A673 (cell line): Measurements from ENCODE around the gene TMEM63A. TPM values are rescaled to one million over a fixed set of nuclear protein-coding genes. Genes with fewer than 3 reads are reported as not detected.
A peak's percentile ranks its signal among the peaks of the same experiment; 100 is the strongest.

Experiments
- BruUV-seq: library from RNA; stranded (reverse); fragments of 400-500 nt; replicated peaks from 2 replicates; lab custom pipeline; 2021; lab: Mats Ljungman, UMichigan
- CTCF ChIA-PET: fragments of 300-600 bp; sonication (Branson Sonifier 250); formaldehyde crosslinking; loops from one replicate; lab custom pipeline; 2022; ENCODE audit warnings: antibody characterized with exemption; lab: Charles Lee
- POLR2A ChIA-PET: fragments of 300-600 bp; sonication (Branson Sonifier 250); formaldehyde crosslinking; loops from one replicate; lab custom pipeline; 2022; ENCODE audit warnings: antibody characterized with exemption; ENCODE audit not compliant: low non-redundant PET; lab: Charles Lee
- DNase-seq: peaks from one replicate; pipeline ENCODE4 v3.0.0-alpha.2; 2015; ENCODE audit warnings: low spot score
- H3K27ac ChIP-seq: fragments of 200-600 bp; sonication (generic); 2 replicates; pipeline ENCODE4 v1.5.1; 2016; ENCODE audit warnings: mixed run types, low read depth, mild to moderate bottlenecking, mixed read lengths, antibody characterized with exemption, low read length; ENCODE audit not compliant: poor library complexity, severe bottlenecking
- H3K27me3 ChIP-seq: fragments of 200-600 bp; sonication (generic); replicated peaks from 2 replicates; pipeline ENCODE4 v1.6.1; 2017; ENCODE audit warnings: mixed run types, low read depth, mild to moderate bottlenecking, mixed read lengths, antibody characterized with exemption, low read length; ENCODE audit not compliant: insufficient read depth, poor library complexity
- H3K36me3 ChIP-seq: fragments of 200-600 bp; sonication (generic); 2 replicates; pipeline ENCODE4 v1.6.1; 2016; ENCODE audit warnings: mixed run types, mild to moderate bottlenecking, mixed read lengths, antibody characterized with exemption, low read length; ENCODE audit not compliant: insufficient read depth, poor library complexity, severe bottlenecking
- H3K4me1 ChIP-seq: fragments of 200-600 bp; sonication (generic); 2 replicates; pipeline ENCODE4 v1.6.1; 2017; ENCODE audit warnings: mixed run types, mild to moderate bottlenecking, mixed read lengths, antibody characterized with exemption, low read length; ENCODE audit not compliant: insufficient read depth, poor library complexity, severe bottlenecking
- H3K4me3 ChIP-seq: fragments of 200-600 bp; sonication (generic); 2 replicates; pipeline ENCODE4 v1.5.1; 2016; ENCODE audit warnings: low read depth, mixed run types, mild to moderate bottlenecking, mixed read lengths, low read length; ENCODE audit not compliant: poor library complexity, severe bottlenecking
- H3K9me3 ChIP-seq: fragments of 200-600 bp; sonication (generic); 2 replicates; pipeline ENCODE4 v1.6.1; 2016; ENCODE audit warnings: mixed run types, low read depth, mild to moderate bottlenecking, mixed read lengths, antibody characterized with exemption, low read length; ENCODE audit not compliant: poor library complexity, severe bottlenecking
- EZH2 ChIP-seq: fragments of 200-600 bp; sonication (generic); IDR thresholded peaks from 2 replicates; pipeline ENCODE4 v1.6.1; 2017; ENCODE audit warnings: borderline replicate concordance, low read depth, mild to moderate bottlenecking, mixed read lengths, antibody characterized with exemption, low read length; ENCODE audit not compliant: poor library complexity, severe bottlenecking
- intact Hi-C: fragments of 100-400 bp; cut with micrococcal nuclease; formaldehyde crosslinking; loops from one replicate; pipeline ENCODE4 v1.10.0; 2022; ENCODE audit not compliant: unreplicated experiment
- total RNA-seq: library from RNA; stranded (reverse); gene quantifications from 2 replicates; pipeline ENCODE4 v1.2.3, GENCODE V29; 2021
- TF ChIP-seq, protein P1 (sequence below): fragments of 300-800, 200-600 bp; sonication (generic); conservative IDR thresholded peaks from 2 replicates; pipeline ENCODE4 v1.5.1; 2017; ENCODE audit warnings: low read depth, mild to moderate bottlenecking, antibody characterized with exemption, low read length, moderate library complexity, mixed read lengths

Gene TMEM63A
- total RNA-seq, 1 experiment from 2014 or later: 25.3 TPM

DNA sequence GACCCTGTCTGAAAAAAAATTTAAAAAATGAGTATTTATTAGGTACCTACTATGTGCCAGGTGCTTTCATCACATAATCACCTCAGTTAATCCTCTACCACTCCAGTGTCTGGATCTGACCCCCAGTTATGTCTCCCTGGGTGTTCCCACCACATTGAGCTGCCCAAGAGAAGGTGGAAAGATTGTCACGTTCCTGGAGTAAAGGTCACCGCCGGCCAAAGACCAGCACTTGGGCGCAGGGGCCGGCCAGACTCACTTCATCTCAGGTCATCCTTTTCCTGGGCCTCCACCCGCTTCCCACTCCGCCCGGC is 41.2 kb upstream of the TMEM63A start:
- POLR2A ChIA-PET: no interaction called here
- CTCF ChIA-PET: no interaction called here
- peaks cover 18% of the 10 kb centered on the region for H3K36me3 ChIP-seq

DNA sequence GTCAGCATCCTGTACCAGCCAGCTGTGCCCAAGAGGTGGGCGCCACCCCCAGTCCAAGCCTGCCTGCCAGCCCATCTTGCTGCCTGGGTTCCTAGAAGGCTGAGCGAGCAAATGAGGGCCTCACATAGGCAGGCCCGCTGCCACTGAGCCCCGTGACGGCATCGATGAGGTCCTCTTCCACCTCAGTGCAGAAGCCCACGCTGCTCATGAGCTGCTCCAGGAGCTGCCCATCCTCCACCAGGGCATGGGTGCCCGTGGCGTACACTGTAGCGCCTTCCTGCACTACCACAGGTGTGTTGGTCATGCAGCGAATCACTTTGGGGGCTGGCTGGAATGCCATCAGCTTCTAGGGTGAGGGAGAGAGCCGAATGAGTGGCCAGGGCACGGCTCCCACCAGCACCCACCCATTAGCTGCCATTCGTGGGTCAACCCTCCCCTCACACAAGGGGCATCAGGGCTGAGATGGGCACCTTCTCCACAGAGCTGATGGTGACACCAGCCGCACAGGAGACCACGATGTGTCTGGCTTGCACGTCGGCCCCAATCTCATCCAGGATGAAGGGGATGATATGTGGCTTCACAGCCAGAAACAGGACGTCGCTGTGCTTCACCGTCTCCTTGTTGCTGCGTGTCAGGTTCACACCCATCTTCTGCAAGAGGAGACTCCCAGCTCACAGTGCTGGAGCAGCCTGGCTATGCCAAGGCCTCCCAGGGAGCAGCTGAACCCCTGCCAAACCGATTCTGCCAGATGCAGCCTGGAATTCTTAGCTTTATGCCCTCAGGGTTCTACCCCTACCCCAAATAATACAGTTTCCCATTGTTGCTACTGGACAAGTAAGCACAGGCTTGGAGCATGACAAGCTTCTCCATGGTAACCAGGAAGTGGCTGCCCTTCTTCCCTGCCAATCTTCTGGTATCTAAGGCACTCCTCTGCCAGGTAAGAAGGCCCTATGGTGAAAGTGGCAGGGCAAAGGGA is 39.8 kb upstream of the TMEM63A start:
- peak; percentile 37 for DNase-seq
- H3K4me1 ChIP-seq: peaks cover 38% of the 10 kb centered on the region
- H3K27ac ChIP-seq: no peak overlapping the region
- ChIA-PET CTCF (no interaction called here), POLR2A (no interaction called here)
- intact Hi-C loops: no loop called here
- no peak for TF ChIP-seq EZH2
- TF ChIP-seq, protein P1, sequence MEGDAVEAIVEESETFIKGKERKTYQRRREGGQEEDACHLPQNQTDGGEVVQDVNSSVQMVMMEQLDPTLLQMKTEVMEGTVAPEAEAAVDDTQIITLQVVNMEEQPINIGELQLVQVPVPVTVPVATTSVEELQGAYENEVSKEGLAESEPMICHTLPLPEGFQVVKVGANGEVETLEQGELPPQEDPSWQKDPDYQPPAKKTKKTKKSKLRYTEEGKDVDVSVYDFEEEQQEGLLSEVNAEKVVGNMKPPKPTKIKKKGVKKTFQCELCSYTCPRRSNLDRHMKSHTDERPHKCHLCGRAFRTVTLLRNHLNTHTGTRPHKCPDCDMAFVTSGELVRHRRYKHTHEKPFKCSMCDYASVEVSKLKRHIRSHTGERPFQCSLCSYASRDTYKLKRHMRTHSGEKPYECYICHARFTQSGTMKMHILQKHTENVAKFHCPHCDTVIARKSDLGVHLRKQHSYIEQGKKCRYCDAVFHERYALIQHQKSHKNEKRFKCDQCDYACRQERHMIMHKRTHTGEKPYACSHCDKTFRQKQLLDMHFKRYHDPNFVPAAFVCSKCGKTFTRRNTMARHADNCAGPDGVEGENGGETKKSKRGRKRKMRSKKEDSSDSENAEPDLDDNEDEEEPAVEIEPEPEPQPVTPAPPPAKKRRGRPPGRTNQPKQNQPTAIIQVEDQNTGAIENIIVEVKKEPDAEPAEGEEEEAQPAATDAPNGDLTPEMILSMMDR: no peak
- BruUV-seq: no TSS peak
- no peaks in the 10 kb centered on the region for H3K27me3 ChIP-seq
- H3K36me3 ChIP-seq: peaks cover 30% of the 10 kb centered on the region
- H3K9me3 ChIP-seq: no peaks in the 10 kb centered on the region
- H3K4me3 ChIP-seq: no peak overlapping the region

More for the DNA sequence above, 41.2 kb upstream of the TMEM63A start:
- DNase-seq: no peak
- Histone ChIP-seq H3K4me3 (peak overlapping the region; percentile 99), H3K4me1 (peaks cover 33% of the 10 kb centered on the region), H3K27ac (peak overlapping the region; percentile 97), H3K27me3 (no peaks in the 10 kb centered on the region), H3K9me3 (no peaks in the 10 kb centered on the region)
- intact Hi-C loops: no loop called here
- no peak for TF ChIP-seq EZH2
- TF ChIP-seq, protein P1: no peak
- BruUV-seq: no TSS peak

DNA sequence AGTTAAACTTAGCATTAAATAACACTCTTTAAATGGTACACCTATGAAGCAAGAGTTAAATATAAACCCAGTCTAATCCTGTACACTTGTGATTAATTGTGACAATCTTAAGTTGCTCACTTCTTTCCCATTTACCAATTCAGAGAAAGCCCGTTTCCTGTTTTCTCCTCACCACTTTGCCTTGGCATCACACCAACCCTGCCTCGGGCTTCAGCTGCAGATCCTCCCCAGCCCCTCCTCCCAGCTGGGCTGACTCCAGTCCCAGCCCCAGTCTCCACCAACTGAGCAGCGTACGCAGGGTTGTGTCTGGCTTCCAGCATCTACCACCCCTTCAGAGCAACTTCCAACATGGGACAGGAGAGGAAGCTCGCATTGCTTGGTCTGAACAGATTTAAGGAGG is 37.7 kb upstream of the TMEM63A start:
- intact Hi-C loops: no loop called here
- BruUV-seq: no TSS peak
- Histone ChIP-seq H3K27me3 (no peaks in the 10 kb centered on the region), H3K36me3 (peaks cover 34% of the 10 kb centered on the region), H3K4me1 (peaks cover 39% of the 10 kb centered on the region), H3K27ac (peak overlapping the region; percentile 37), H3K4me3 (no peak overlapping the region), H3K9me3 (no peaks in the 10 kb centered on the region)
- DNase-seq: peak; percentile 97
- CTCF ChIA-PET: interaction anchor here (0.6 to 0.8 kb wide), 2 partner anchors 8 to 476 kb away, joined by 3 to 6 read pairs; no protein-coding TSS in a partner anchor
- TF ChIP-seq, protein P1: no peak
- TF ChIP-seq EZH2: no peak
- POLR2A ChIA-PET: no interaction called here
